Measurements from ENCODE around the gene ADAMTS12.

The ADAMTS12 gene

GRCh38 chr5:33509036-33509435 is 382.8 kb downstream of the ADAMTS12 start:
- no peak for ATAC-seq
- TF ChIP-seq CSRNP3 (CRISPR knock-in tag; IDR thresholded peaks at IDR 0.05) (no peak), ZNF70 (CRISPR knock-in tag; IDR thresholded peaks at IDR 0.05) (no peak), ESRRG (CRISPR knock-in tag; IDR thresholded peaks at IDR 0.05) (no peak), PPARA (CRISPR knock-in tag; IDR thresholded peaks at IDR 0.05; ENCODE audit: borderline replicate concordance) (no peak), ZFP30 (CRISPR knock-in tag; IDR thresholded peaks at IDR 0.05) (no peak), ZNF565 (CRISPR knock-in tag; conservative IDR thresholded peaks at IDR 0.05; ENCODE audit: low read depth) (no peak), RARB (CRISPR knock-in tag; IDR thresholded peaks at IDR 0.05) (no peak)
- TF ChIP-seq, protein P1, sequence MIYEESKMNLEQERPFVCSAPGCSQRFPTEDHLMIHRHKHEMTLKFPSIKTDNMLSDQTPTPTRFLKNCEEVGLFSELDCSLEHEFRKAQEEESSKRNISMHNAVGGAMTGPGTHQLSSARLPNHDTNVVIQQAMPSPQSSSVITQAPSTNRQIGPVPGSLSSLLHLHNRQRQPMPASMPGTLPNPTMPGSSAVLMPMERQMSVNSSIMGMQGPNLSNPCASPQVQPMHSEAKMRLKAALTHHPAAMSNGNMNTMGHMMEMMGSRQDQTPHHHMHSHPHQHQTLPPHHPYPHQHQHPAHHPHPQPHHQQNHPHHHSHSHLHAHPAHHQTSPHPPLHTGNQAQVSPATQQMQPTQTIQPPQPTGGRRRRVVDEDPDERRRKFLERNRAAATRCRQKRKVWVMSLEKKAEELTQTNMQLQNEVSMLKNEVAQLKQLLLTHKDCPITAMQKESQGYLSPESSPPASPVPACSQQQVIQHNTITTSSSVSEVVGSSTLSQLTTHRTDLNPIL (CRISPR knock-in tag; IDR thresholded peaks at IDR 0.05; ENCODE audit: low read depth) = no peak
- TF ChIP-seq, protein P2, sequence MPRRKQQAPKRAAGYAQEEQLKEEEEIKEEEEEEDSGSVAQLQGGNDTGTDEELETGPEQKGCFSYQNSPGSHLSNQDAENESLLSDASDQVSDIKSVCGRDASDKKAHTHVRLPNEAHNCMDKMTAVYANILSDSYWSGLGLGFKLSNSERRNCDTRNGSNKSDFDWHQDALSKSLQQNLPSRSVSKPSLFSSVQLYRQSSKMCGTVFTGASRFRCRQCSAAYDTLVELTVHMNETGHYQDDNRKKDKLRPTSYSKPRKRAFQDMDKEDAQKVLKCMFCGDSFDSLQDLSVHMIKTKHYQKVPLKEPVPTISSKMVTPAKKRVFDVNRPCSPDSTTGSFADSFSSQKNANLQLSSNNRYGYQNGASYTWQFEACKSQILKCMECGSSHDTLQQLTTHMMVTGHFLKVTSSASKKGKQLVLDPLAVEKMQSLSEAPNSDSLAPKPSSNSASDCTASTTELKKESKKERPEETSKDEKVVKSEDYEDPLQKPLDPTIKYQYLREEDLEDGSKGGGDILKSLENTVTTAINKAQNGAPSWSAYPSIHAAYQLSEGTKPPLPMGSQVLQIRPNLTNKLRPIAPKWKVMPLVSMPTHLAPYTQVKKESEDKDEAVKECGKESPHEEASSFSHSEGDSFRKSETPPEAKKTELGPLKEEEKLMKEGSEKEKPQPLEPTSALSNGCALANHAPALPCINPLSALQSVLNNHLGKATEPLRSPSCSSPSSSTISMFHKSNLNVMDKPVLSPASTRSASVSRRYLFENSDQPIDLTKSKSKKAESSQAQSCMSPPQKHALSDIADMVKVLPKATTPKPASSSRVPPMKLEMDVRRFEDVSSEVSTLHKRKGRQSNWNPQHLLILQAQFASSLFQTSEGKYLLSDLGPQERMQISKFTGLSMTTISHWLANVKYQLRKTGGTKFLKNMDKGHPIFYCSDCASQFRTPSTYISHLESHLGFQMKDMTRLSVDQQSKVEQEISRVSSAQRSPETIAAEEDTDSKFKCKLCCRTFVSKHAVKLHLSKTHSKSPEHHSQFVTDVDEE (CRISPR knock-in tag; IDR thresholded peaks at IDR 0.05) = no peak

GRCh38 chr5:33507426-33507825 is 384.4 kb downstream of the ADAMTS12 start:
- no peak for ATAC-seq
- no peak for TF ChIP-seq ZFP3 (CRISPR knock-in tag; IDR thresholded peaks at IDR 0.05)
- no peak for TF ChIP-seq ZC3H10 (CRISPR knock-in tag; IDR thresholded peaks at IDR 0.05)
- TF ChIP-seq TOX (CRISPR knock-in tag; IDR thresholded peaks at IDR 0.05; ENCODE audit: borderline replicate concordance) = no peak
- no peak for TF ChIP-seq ZNF70 (CRISPR knock-in tag; IDR thresholded peaks at IDR 0.05)

DNA sequence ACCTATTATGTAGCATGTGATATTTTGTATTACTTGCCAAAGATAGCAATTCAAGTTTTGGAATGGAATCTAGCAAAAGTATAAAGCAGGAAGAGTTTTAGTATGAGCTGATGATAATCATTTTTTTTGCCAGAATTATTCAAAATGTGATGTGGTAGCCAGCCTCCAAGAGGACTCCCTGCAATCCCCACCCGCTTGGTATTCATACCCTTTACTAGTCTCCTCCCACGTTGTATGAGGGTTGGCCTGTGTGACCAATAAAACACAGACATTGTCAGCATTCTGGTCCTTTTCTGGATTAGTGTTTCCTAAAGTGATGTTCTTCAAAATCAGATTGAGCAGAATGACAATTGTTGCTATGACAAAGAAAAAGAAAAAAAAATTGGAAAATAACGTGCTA is 387.2 kb downstream of the ADAMTS12 start:
- no peak for ATAC-seq
- no peak for TF ChIP-seq OSR1 (CRISPR knock-in tag; IDR thresholded peaks at IDR 0.05)
- no peak for TF ChIP-seq TCF4 (CRISPR knock-in tag; IDR thresholded peaks at IDR 0.05; ENCODE audit: borderline replicate concordance)
- TF ChIP-seq ZC3H10 (CRISPR knock-in tag; IDR thresholded peaks at IDR 0.05) = no peak
- TF ChIP-seq ZFP30 (CRISPR knock-in tag; IDR thresholded peaks at IDR 0.05) = no peak
- no peak for TF ChIP-seq ISL1 (CRISPR knock-in tag; IDR thresholded peaks at IDR 0.05)
- no peak for TF ChIP-seq CSRNP3 (CRISPR knock-in tag; IDR thresholded peaks at IDR 0.05)
- no peak for TF ChIP-seq ZFP3 (CRISPR knock-in tag; IDR thresholded peaks at IDR 0.05)
- no peak for TF ChIP-seq BACH2 (CRISPR knock-in tag; IDR thresholded peaks at IDR 0.05; ENCODE audit: borderline replicate concordance)
- no peak for TF ChIP-seq CSDC2 (CRISPR knock-in tag; IDR thresholded peaks at IDR 0.05)
- TF ChIP-seq SNAI2 (CRISPR knock-in tag; IDR thresholded peaks at IDR 0.05) = no peak
- no peak for TF ChIP-seq ZNF70 (CRISPR knock-in tag; IDR thresholded peaks at IDR 0.05)
- no peak for TF ChIP-seq RARB (CRISPR knock-in tag; IDR thresholded peaks at IDR 0.05)
- no peak for TF ChIP-seq ESRRG (CRISPR knock-in tag; IDR thresholded peaks at IDR 0.05)
- TF ChIP-seq GLIS3 (CRISPR knock-in tag; IDR thresholded peaks at IDR 0.05) = no peak
- TF ChIP-seq ZNF8 (CRISPR knock-in tag; IDR thresholded peaks at IDR 0.05) = no peak
- TF ChIP-seq ARNTL (CRISPR knock-in tag; IDR thresholded peaks at IDR 0.05; ENCODE audit: borderline replicate concordance, low read depth) = no peak
- TF ChIP-seq TOX (CRISPR knock-in tag; IDR thresholded peaks at IDR 0.05; ENCODE audit: borderline replicate concordance) = no peak
- TF ChIP-seq, protein P3, sequence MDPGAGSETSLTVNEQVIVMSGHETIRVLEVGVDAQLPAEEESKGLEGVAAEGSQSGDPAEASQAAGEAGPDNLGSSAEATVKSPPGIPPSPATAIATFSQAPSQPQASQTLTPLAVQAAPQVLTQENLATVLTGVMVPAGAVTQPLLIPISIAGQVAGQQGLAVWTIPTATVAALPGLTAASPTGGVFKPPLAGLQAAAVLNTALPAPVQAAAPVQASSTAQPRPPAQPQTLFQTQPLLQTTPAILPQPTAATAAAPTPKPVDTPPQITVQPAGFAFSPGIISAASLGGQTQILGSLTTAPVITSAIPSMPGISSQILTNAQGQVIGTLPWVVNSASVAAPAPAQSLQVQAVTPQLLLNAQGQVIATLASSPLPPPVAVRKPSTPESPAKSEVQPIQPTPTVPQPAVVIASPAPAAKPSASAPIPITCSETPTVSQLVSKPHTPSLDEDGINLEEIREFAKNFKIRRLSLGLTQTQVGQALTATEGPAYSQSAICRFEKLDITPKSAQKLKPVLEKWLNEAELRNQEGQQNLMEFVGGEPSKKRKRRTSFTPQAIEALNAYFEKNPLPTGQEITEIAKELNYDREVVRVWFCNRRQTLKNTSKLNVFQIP (CRISPR knock-in tag; IDR thresholded peaks at IDR 0.05; ENCODE audit: borderline replicate concordance, low read depth) = no peak
- TF ChIP-seq, protein P4, sequence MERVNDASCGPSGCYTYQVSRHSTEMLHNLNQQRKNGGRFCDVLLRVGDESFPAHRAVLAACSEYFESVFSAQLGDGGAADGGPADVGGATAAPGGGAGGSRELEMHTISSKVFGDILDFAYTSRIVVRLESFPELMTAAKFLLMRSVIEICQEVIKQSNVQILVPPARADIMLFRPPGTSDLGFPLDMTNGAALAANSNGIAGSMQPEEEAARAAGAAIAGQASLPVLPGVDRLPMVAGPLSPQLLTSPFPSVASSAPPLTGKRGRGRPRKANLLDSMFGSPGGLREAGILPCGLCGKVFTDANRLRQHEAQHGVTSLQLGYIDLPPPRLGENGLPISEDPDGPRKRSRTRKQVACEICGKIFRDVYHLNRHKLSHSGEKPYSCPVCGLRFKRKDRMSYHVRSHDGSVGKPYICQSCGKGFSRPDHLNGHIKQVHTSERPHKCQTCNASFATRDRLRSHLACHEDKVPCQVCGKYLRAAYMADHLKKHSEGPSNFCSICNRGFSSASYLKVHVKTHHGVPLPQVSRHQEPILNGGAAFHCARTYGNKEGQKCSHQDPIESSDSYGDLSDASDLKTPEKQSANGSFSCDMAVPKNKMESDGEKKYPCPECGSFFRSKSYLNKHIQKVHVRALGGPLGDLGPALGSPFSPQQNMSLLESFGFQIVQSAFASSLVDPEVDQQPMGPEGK (CRISPR knock-in tag; IDR thresholded peaks at IDR 0.05; ENCODE audit: borderline replicate concordance) = no peak
- no peak for TF ChIP-seq ZNF565 (CRISPR knock-in tag; conservative IDR thresholded peaks at IDR 0.05; ENCODE audit: low read depth)

Measured in SK-N-SH treated with all-trans-retinoic acid at 6 μM for 48 hours (cell line).